Measurements from ENCODE around the gene IZUMO2.

IZUMO2 gene

DNA sequence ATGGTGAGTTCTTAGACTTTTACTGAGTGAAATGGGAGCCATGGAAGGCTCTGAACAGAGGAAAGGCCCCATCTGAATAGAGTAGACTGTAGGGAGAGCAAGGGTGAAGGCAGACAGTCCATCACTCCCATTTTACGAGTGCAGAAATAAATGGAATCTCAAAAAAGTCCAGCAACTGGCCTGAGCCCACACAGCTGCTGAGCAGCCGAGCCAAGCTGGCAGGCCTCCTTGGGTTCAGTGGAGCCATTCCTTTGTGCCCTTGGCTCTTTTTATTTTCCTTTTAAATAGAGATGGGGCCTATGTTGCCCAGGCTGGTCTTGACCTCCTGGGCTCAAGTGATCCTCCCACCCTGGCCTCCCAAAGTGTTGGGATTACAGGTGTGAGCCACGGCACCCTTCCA, 39.3 kb upstream of the IZUMO2 start:
- Histone ChIP-seq H3K4me2 (ENCODE audit: insufficient read depth, low read length) (no peak overlapping the region), H4K20me1 (ENCODE audit: insufficient read depth, low read length) (no peaks in the 10 kb centered on the region), H3K79me2 (ENCODE audit: insufficient read depth, low read length) (no peaks in the 10 kb centered on the region), H2AFZ (ENCODE audit: low read depth, low read length) (no peak overlapping the region), H3K27ac (ENCODE audit: low read length) (no peak overlapping the region), H3K4me1 (ENCODE audit: insufficient read depth, low read length) (no peaks in the 10 kb centered on the region), H3K9me3 (ENCODE audit: insufficient read depth, low read length, severe bottlenecking) (no peaks in the 10 kb centered on the region), H3K9ac (ENCODE audit: low read depth, low read length) (no peak overlapping the region), H3K36me3 (ENCODE audit: insufficient read depth, low read length) (no peaks in the 10 kb centered on the region), H3K4me3 (ENCODE audit: low read depth in 1 of 2, low read length in 2 of 2) (no peak overlapping the region), H3K27me3 (ENCODE audit: insufficient read depth, low read length, poor library complexity) (no peaks in the 10 kb centered on the region)
- ATAC-seq (ENCODE audit: insufficient read depth, low read depth) (no peak), DNase-seq (no peak)
- TF ChIP-seq, protein P1, sequence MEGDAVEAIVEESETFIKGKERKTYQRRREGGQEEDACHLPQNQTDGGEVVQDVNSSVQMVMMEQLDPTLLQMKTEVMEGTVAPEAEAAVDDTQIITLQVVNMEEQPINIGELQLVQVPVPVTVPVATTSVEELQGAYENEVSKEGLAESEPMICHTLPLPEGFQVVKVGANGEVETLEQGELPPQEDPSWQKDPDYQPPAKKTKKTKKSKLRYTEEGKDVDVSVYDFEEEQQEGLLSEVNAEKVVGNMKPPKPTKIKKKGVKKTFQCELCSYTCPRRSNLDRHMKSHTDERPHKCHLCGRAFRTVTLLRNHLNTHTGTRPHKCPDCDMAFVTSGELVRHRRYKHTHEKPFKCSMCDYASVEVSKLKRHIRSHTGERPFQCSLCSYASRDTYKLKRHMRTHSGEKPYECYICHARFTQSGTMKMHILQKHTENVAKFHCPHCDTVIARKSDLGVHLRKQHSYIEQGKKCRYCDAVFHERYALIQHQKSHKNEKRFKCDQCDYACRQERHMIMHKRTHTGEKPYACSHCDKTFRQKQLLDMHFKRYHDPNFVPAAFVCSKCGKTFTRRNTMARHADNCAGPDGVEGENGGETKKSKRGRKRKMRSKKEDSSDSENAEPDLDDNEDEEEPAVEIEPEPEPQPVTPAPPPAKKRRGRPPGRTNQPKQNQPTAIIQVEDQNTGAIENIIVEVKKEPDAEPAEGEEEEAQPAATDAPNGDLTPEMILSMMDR (IDR thresholded peaks at IDR 0.05; ENCODE audit: borderline replicate concordance, extremely low read depth, low read length, poor library complexity, severe bottlenecking), result no peak
- no peak for TF ChIP-seq EZH2 (IDR thresholded peaks at IDR 0.05; ENCODE audit: borderline replicate concordance, low read depth, low read length, severe bottlenecking)

DNA sequence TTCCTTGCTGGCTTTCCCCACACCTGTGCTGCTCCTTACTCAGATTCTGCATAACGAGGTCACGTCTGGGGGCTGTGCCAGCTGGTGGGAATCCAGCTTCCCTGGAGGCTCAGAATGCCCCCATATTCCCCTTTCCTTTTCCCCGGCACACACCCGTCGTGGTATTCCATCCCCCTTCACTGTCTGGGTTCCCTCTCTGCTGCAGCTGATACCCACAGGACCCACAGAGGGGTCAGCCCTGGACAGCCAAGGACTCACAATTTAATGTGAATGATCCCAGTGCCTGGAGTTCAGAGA, 36.1 kb upstream of the IZUMO2 start:
- no peak overlapping the region for H3K27ac ChIP-seq (ENCODE audit: low read length)

GRCh38 chr19:50198431-50199258, 35.6 kb upstream of the IZUMO2 start:
- H3K4me3 ChIP-seq (ENCODE audit: low read depth in 1 of 2, low read length in 2 of 2), result no peak overlapping the region

More for the DNA sequence above, 36.1 kb upstream of the IZUMO2 start:
- TF ChIP-seq, protein P1 (IDR thresholded peaks at IDR 0.05; ENCODE audit: borderline replicate concordance, extremely low read depth, low read length, poor library complexity, severe bottlenecking), result no peak
- TF ChIP-seq EZH2 (IDR thresholded peaks at IDR 0.05; ENCODE audit: borderline replicate concordance, low read depth, low read length, severe bottlenecking), result no peak
- H3K4me1 ChIP-seq (ENCODE audit: insufficient read depth, low read length), result no peaks in the 10 kb centered on the region
- no peaks in the 10 kb centered on the region for H3K36me3 ChIP-seq (ENCODE audit: insufficient read depth, low read length)
- H3K27me3 ChIP-seq (ENCODE audit: insufficient read depth, low read length, poor library complexity), result no peaks in the 10 kb centered on the region
- H3K79me2 ChIP-seq (ENCODE audit: insufficient read depth, low read length), result no peaks in the 10 kb centered on the region
- no peaks in the 10 kb centered on the region for H3K9me3 ChIP-seq (ENCODE audit: insufficient read depth, low read length, severe bottlenecking)
- H3K4me3 ChIP-seq (ENCODE audit: low read depth in 1 of 2, low read length in 2 of 2), result no peak overlapping the region
- H2AFZ ChIP-seq (ENCODE audit: low read depth, low read length), result no peak overlapping the region
- ATAC-seq (ENCODE audit: insufficient read depth, low read depth) (no peak), DNase-seq (no peak)
- no peak overlapping the region for H3K9ac ChIP-seq (ENCODE audit: low read depth, low read length)
- no peak overlapping the region for H3K4me2 ChIP-seq (ENCODE audit: insufficient read depth, low read length)
- H4K20me1 ChIP-seq (ENCODE audit: insufficient read depth, low read length), result no peaks in the 10 kb centered on the region

More at GRCh38 chr19:50198431-50199258, 35.6 kb upstream of the IZUMO2 start:
- Histone ChIP-seq H2AFZ (ENCODE audit: low read depth, low read length) (no peak overlapping the region), H3K27ac (ENCODE audit: low read length) (no peak overlapping the region), H3K27me3 (ENCODE audit: insufficient read depth, low read length, poor library complexity) (no peaks in the 10 kb centered on the region), H3K4me2 (ENCODE audit: insufficient read depth, low read length) (no peak overlapping the region), H3K36me3 (ENCODE audit: insufficient read depth, low read length) (no peaks in the 10 kb centered on the region), H3K79me2 (ENCODE audit: insufficient read depth, low read length) (no peaks in the 10 kb centered on the region), H4K20me1 (ENCODE audit: insufficient read depth, low read length) (no peaks in the 10 kb centered on the region), H3K9me3 (ENCODE audit: insufficient read depth, low read length, severe bottlenecking) (no peaks in the 10 kb centered on the region), H3K4me1 (ENCODE audit: insufficient read depth, low read length) (no peaks in the 10 kb centered on the region), H3K9ac (ENCODE audit: low read depth, low read length) (no peak overlapping the region)
- TF ChIP-seq, protein P1 (IDR thresholded peaks at IDR 0.05; ENCODE audit: borderline replicate concordance, extremely low read depth, low read length, poor library complexity, severe bottlenecking), result no peak
- TF ChIP-seq EZH2 (IDR thresholded peaks at IDR 0.05; ENCODE audit: borderline replicate concordance, low read depth, low read length, severe bottlenecking), result no peak
- ATAC-seq (ENCODE audit: insufficient read depth, low read depth) (no peak), DNase-seq (no peak)

All from DND-41 (cell line).